HG03064 (cell line): ENCODE data around the gene OR6B1.

Source experiments
- ATAC-seq: cut with Tn5 transposase; IDR thresholded peaks from one replicate; pipeline ENCODE4 v1.9.1; 2021; ENCODE audit warnings: low read depth; ENCODE audit not compliant: unreplicated experiment

The OR6B1 gene

DNA sequence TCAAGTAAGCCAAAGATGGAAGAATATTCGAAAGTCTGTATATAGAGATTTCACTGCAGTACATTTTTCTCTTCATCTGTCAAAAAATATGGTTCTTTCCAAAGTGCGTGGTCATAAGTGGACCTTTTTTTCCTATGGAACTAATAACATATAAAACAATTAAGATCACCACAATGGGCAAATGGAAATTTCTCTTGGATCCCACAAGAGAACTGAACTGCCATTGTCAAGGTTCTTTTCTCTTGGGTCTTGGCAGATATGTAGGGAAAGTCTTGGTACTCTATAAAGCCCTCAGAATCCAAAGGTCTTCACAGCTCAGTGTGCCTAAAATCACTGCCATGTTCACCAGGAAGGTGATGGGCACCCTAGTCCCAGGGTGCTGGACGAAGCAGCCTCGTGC lies at the start of gene OR6B1:
TSS of gene OR6B1 (plus strand) at position 301 of the 400 bp plus-strand sequence. CDS start 3,677 bp downstream, outside the sequence.
- ATAC-seq: no peak

DNA sequence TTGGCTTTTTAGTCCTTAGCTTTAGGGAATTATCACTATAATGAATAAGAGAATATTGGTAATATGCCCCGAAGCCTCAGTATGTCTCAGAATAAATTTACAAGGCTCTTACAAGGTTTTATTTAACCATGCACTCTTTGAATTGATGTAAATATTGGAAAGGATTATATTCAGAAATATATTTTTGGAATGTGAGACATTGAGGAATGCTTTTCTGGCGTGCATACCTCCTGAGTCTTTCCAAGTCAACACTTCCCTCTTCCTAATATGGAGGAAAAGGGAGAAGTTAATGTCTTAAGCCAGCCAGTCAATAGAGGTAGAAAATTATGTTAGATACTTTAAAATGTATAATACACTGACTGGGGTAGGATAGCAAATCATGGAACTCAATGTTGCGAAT lies 46.7 kb upstream of the OR6B1 start:
- no peak for ATAC-seq

DNA sequence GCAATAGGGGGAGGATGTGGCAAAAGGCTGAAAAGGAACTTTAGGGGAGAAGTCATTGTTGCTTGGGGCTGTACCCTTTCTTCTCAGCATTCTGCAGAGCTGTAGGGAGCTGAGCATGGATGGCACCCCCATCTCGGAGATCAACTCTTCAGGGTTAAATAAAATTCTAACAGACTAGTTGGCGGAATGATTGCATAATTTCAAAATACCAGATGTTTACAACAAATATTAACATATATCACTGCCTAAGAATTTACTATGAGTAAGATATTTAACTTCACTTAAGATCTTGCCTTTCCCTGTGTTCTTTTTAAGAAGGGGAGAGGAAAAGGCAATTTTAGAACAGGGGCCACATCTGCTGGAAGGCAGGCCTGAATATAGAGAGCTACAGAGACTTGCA lies 46.0 kb upstream of the OR6B1 start:
- ATAC-seq: no peak

DNA sequence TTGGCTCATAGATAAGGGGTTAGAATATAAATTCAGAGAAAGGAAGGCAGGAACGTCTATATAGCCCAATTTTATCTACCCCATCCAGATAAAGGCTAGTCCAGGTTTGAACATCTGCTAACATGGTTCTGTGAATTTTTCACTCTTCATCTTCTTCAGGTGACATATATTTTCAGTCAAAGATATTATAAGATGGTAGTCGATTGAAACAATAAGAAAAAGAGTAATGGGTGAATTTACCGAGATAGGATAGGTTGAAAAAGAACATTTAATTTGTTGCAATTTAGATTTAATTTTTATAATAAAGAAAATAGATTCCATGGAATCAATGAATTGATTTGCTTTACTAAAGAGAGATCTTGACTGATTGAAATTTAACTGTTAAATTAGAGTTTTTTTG lies 45.6 kb upstream of the OR6B1 start, which contains the start of gene OR2F1:
TSS of gene OR2F1 (plus strand) at position 301 of the 400 bp plus-strand sequence. CDS start 5,127 bp downstream, outside the sequence.
- no peak for ATAC-seq

DNA sequence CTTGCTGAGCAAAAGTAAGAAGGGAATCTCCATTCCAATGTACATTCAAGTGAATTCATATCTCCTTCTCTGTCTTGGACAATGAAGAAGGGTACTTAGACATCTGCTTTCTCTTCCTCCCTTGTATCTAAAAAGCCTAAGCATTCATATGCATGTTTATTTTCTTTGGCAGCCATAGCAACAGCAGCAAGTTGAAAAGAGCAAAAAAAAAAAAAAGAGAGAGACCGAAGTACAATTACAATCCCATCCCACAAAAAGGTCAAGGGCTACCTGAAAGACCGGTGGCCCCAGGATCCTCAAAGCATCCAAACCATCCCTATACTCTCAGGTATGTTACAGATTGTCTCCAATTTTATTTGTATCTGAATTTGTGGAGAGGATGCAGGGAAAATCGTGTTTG lies 41.3 kb upstream of the OR6B1 start:
- ATAC-seq: no peak

DNA sequence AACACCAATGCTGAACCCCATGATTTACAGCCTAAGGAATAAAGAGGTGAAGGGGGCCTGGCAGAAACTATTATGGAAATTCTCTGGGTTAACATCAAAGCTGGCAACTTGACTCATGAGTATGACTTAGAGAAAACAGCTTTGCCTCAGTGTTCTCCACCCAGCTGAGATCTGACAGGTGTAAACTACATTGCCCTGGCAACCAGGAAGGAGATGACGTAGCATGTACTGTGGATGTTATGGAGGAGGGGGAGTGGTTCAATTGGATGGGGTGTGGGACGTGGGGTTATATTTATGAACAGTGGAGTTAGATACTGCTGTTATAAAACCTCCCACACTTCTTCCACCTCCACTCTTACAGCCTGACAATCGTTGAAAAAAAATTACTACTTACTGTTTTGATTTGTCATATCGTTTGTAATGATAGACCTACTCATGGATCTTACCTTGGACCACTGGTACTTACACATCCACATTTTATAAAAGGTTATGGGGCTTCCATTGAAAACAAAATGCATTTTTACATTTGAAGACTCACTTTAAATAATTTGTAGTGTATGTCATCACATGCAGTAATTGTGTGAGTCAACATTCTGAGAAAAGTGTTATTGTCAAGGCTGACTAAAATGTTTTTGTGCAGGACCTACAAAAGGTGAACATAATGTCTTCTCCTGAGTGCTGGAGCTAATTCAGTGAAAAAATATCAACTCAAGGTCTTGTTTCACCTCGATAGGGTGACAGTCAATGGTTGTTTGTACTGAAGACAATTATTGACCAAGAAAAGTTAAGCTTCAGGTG lies 39.1 kb upstream of the OR6B1 start:
- no peak for ATAC-seq

DNA sequence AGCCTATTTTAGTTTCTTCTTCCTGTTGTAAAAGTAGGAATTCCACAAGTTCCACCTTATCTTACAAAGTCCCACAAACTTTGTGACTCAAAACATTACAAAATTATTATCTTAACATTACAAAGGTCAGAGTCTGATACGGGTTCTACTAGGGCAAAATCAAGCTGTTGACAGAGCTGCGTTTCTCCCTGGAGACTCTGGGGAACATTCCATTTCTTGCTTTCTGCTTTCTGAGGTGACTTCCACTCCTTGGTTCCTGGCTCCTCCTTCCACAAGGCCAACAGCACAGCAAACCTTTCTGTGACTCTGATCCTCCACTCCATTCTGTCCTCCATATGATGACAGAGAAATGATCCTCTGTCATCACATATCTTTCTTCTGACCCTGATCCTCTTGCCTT lies 34.8 kb upstream of the OR6B1 start:
- ATAC-seq: no peak

DNA sequence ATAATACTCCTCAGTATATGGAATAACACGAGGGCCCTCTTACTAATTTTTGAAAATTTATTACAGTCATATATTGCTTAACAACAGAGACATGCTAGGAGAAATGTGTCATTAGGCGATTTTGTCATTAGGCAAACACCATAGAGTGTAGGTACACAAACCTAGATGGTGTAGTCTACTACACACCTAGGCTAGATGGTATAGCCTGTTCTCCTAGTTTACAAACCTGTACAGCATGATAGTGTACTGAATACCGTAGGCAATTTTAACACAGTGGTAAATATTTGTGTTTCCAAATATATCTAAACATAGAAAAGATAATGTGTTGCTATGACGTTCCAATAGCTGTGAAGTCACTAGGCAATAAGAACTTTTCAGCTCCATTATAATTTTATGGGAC lies 32.7 kb upstream of the OR6B1 start:
- ATAC-seq: no peak

DNA sequence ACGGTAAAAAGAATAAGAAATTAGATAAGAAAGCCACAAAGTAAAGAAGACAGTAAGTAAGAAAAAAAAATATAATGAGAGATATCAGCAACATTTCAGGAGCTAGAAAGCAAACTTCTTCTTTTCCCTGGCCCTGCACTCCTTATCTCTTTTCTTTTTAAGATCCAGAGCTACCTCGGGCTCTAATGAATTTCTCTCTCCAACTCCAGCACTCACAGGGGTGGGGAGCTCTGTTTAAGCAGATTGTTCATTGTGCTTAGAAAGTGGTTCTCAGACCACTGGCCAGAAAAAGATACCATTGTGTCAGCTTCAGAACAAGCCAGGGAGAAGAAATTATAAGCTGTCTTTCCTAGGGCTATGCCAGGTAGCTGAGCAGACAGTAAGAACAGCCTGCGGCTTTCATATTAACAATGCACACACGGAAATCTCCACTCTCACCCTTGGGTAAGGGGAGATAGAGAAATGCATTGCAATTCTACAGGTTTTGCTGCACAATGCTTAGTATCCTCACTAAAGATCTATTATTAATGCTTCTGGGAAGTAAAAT lies 26.2 kb upstream of the OR6B1 start:
- ATAC-seq: no peak

DNA sequence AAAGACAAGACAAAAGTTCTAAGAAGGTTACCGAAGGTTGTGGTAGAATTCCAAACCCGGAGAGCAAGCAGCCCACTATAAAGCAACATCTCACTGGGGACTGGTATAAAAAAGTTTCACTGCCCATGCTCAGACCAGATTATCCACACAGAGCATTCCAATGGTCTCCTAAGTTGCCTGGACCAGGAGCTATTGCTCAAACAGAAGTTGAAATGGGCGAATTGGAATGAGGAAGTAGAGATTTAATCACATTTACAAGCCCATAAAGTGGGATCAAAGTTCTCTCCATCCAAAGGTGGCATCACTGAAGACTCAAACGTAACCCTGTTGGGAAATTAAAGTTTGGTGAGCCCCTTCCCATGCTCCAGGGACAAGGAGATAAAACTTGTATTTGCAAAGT lies 25.7 kb upstream of the OR6B1 start:
- no peak for ATAC-seq

DNA sequence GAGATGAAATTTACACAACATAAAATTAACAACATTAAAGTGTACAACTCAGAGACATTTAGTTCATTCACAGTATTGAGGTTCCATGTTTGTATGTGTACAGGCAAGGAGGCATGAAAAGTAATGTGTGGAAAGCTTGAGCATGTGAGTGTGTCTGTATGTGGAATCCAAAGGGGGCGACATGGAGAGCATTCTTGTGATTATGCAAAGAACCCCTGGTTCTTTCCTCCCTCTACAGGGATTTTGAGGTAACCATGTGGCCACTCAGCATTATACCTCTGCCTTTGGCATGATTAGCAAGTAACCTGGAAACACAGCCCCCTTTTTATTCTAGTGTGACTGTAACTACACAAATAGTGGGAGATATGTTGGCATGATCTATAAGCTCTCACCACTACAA lies 24.5 kb upstream of the OR6B1 start:
- ATAC-seq: no peak

DNA sequence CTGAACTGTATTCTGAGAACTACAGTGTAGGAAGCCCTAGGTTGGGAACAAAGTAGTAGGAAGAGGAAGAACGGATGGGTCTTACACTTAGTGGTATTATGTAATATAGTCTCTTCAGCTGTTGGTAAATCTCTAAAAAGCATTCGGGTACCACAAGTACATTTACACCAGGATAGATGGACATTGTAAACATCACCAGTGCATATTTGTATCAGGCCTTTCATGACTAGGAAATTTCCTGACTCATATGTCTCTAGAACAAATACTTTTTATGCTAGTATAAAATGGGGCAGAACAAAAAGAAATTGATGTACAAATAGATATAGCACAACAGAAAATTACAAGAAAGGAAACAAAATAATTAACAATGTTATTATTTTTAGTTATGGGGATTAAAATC lies 21.5 kb upstream of the OR6B1 start:
- no peak for ATAC-seq

DNA sequence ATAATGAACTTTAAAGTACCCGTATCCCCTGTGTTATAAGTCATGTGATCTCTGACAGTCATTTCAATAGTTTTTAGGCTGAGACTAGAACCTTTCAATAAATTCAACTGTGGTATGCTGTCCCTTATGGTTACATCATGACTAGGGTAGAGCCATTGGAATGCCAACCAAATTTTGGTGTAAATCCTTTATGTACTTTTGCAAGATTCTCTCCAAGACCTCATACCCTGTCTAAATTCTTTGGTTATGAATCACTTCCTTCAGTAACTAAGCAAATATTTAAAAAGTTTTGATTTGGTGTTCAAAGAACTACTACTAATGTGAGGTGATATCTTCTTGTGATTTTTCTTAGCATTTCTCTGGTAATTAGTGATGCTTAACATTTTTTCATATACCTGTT lies 20.8 kb upstream of the OR6B1 start:
- ATAC-seq: no peak

DNA sequence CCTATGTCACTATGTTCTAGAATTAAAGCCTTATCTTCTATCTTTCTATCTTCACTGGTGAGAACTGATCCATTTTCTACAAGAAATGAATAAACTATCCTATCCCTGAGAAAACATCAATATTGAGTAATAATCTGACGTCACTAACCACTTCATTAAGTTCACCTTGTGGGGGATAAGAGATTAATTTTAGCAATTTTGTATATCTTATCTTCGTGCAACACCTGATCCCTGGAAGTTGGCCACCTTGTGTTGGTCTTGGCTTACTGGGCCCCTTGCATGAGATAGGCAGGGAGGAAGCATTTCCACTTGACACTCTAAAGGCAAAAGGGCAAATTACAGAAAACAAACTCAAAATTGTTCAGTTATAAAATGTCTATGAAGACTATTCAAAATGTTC lies 20.1 kb upstream of the OR6B1 start:
- no peak for ATAC-seq

DNA sequence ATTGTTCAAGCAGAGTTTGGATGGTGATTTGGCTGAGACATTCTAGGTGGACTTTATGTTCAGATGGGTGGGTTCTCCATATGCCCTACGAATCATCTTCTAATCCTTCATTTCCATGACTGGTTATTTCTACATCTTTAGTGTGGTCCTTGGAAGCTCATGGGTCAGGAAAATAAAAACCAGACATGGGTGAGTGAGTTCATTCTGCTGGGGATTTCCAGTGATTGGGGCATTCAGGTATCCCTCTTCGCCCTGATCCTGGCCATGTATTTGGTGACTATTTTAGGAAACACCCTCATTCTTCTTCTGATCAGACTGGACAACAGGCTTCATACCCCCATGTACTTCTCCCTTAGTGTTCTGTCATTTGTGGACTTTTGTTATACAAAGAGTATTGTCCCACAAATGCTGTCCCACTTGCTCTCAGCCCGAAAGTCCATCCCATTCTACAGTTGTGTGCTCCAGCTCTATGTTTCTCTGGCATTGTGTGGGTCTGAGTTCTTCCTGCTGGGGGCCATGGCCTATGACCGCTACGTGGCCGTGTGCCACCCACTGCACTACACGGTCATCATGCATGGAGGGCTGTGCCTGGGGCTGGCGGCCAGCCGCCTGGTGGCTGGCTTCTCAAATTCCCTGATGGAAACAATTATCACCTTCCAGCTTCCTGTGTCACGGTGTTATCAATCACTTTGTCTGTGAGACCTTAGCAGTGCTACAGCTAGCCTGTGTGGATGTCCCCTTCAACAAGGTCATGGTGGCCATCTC lies 19.2 kb upstream of the OR6B1 start:
- ATAC-seq: no peak

DNA sequence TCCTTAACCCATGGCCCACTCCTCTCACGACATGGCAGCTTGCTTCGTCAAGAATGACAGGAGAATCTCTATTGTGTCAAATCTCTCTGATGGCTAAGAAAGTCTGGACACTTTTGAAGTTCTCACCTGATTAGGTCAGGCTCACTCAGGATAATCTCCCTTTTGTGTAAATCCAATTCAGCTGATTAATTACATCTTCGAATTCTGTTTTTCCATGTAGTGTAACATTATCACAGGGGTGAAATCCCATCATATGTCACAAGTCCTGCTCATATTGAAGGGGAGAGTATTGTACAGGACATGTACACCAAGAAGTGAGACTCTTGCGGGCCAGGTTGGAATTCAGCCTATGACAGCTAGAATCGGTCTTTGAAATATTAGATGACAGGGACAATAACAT lies 16.2 kb upstream of the OR6B1 start:
- ATAC-seq: no peak

DNA sequence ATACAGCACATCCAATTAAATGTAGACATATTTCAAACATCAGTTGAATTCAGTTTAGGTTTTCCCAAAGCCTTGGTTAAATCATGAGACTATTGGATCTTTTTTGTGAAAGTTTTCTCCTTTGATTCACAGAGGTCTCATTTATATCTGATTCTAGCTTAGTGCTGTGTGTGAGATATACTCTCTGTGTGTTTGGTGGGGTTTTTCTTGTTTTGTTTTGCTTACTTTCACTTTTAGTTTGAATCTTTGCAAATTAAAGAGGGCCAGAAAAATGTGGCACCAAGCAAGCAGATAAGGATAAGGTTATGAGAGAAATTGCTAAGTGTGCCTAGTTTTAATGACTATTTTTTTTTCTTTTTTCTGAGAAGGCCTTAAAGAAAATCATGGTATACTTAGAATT lies 12.6 kb upstream of the OR6B1 start:
- ATAC-seq: no peak

DNA sequence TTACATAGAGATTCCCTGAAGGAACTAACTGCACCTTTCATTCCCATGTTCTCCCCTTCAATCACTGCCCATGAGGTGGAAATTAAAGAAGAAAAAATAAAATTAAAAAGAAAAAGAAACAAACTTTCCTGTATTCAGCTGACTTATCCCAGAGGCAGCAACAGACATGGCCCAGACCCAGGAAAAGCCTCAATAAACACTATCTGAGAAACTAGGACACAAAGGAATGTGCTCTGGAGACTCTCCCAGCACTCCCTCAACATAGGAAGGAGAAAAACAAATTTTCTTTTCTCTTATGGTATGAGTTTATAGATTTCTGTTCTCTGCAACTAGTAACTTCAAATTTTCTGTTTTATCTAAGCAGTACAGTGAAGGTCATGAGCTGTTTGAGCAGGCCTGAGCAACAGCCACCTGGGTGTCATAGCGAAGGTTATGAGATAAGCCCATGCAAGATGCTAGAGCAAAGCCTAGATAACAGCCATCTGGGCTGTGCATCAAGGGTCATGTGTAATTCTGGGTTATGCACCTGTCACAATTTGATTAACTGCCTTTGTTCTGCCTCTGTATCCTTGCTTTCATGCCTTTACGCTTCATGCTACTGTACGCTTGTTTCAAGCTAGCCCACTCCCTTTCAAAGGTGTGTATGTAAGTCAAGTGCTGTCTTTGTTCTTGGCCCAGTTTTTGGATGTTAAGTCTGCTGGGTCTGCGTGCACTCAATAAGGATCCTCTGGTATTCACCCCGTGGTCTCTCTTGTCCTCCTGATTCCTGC lies 11.0 kb upstream of the OR6B1 start:
- ATAC-seq: no peak

DNA sequence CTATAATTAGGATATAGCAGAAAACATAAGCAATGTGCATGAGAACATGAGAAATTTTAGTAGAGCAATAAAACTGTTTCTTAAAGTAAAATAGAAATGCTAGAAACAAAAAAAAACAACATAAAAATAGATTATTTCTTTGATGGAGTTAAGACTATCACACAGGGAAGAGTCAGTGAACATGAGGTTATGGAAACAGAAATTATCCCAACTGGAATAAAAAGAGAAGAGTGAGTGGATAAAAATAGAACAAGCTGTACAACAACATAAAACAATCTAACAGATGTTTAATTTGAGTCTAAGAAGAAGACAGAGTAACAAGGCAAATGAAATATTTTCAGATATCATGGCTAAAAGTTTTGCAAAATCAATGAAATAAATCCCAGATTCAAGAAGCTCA lies 7.5 kb upstream of the OR6B1 start:
- ATAC-seq: no peak

DNA sequence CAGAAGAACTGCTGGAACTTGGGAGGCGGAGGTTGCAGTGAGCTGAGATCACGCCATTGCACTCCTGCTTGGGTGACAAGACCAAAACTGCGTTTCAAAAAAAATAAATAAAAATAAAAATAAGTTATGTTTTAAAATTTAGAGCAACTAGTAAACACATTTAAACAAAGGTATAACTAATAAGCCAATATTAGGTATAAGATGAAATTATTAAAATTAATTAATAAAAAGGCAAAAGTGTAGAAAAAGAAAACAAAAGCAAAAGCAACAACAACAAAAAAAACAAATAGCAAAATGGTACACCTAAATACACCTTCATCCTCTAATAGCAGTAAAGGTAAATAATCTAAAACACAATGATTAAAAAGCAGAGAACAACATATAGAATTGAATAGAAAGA lies 6.2 kb upstream of the OR6B1 start:
- ATAC-seq: no peak

DNA sequence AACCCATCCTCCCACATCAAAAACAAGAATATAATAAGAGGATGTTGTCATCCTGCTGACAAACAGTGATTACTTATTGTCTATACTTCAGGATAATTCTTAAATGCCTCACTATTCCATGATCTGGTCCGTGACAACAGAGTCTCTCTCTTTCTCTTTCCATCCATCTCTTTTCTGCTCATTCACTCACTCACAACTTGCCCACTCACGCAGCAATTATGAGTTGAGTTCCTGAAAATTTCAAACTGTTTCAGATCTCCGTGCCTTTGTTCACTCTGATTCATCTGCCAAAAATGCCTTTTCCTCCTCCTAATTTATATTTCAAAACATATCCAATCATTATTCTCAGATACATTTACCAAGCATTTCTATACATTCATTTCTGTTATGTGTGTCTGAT lies 1.4 kb downstream of the OR6B1 start:
- ATAC-seq: no peak
